MM.1S (cell line): ENCODE results near the gene SLCO3A1.

ENCODE experiments used
- DNase-seq: peaks from one replicate; pipeline ENCODE4 v3.0.0-alpha.2; 2015
- H2AFZ ChIP-seq: fragments of 300-600 bp; sonication (generic); 2 replicates; pipeline ENCODE4 v1.6.0; 2016; ENCODE audit warnings: antibody characterized with exemption, low read length
- H3F3A ChIP-seq: fragments of 300-600 bp; sonication (generic); 2 replicates; pipeline ENCODE4 v1.6.1; 2016; ENCODE audit warnings: mild to moderate bottlenecking, antibody characterized with exemption, low read length, moderate library complexity, mixed read lengths; ENCODE audit not compliant: insufficient read depth
- H3K27ac ChIP-seq: fragments of 300-600 bp; sonication (generic); 2 replicates; pipeline ENCODE4 v1.5.1; 2016; ENCODE audit warnings: mild to moderate bottlenecking, low read length
- H3K27me3 ChIP-seq: fragments of 300-600 bp; sonication (generic); replicated peaks from 2 replicates; pipeline ENCODE4 v1.6.0; 2016; ENCODE audit warnings: low read length; ENCODE audit not compliant: insufficient read depth
- H3K36me3 ChIP-seq: fragments of 300-600 bp; sonication (generic); replicated peaks from 2 replicates; pipeline ENCODE4 v1.6.1; 2016; ENCODE audit warnings: mild to moderate bottlenecking, low read length, mixed read lengths; ENCODE audit not compliant: insufficient read depth
- H3K4me1 ChIP-seq: fragments of 300-600 bp; sonication (generic); 2 replicates; pipeline ENCODE4 v1.6.1; 2016; ENCODE audit warnings: low read length, mixed read lengths
- H3K4me2 ChIP-seq: fragments of 300-600 bp; sonication (generic); 2 replicates; pipeline ENCODE4 v1.6.0; 2016; ENCODE audit warnings: low read depth, low read length
- H3K4me3 ChIP-seq: fragments of 300-600 bp; sonication (generic); 2 replicates; pipeline ENCODE4 v1.5.1; 2016; ENCODE audit warnings: low read length, mixed read lengths
- H3K79me2 ChIP-seq: fragments of 300-600 bp; sonication (generic); 2 replicates; pipeline ENCODE4 v1.6.1; 2016; ENCODE audit warnings: mixed run types, low read length, mixed read lengths
- H3K9ac ChIP-seq: fragments of 300-600 bp; sonication (generic); 2 replicates; pipeline ENCODE4 v1.6.1; 2016; ENCODE audit warnings: low read length, mixed read lengths
- H3K9me2 ChIP-seq: fragments of 300-600 bp; sonication (generic); replicated peaks from 2 replicates; pipeline ENCODE4 v1.6.1; 2016; ENCODE audit warnings: mild to moderate bottlenecking, low read length, mixed read lengths; ENCODE audit not compliant: insufficient read depth
- H3K9me3 ChIP-seq: fragments of 300-600 bp; sonication (generic); replicated peaks from 2 replicates; pipeline ENCODE4 v1.6.1; 2016; ENCODE audit warnings: mild to moderate bottlenecking, low read length, mixed read lengths; ENCODE audit not compliant: insufficient read depth
- H4K20me1 ChIP-seq: fragments of 300-600 bp; sonication (generic); 2 replicates; pipeline ENCODE4 v1.6.1; 2016; ENCODE audit warnings: mild to moderate bottlenecking, low read length, moderate library complexity, mixed read lengths; ENCODE audit not compliant: insufficient read depth
- CTCF ChIP-seq: fragments of 300-600 bp; sonication (generic); IDR thresholded peaks from 2 replicates; pipeline ENCODE4 v1.5.1; 2016; ENCODE audit warnings: antibody characterized with exemption, low read length, mixed read lengths
- EZH2 ChIP-seq: fragments of 300-600 bp; sonication (generic); optimal IDR thresholded peaks from 2 replicates; pipeline ENCODE3; 2017; ENCODE audit warnings: low read depth, mild to moderate bottlenecking, antibody characterized with exemption, low read length, mixed read lengths
- EZH2phosphoT487 ChIP-seq: fragments of 300-600 bp; sonication (generic); IDR thresholded peaks from 2 replicates; pipeline ENCODE4 v1.6.1; 2018; ENCODE audit warnings: antibody characterized with exemption, low read length

Gene SLCO3A1

GRCh38 chr15:91924183-91924582 is 70.7 kb downstream of the SLCO3A1 start:
- Histone ChIP-seq H3K4me1 (no peaks in the 10 kb centered on the region), H3K4me3 (no peak overlapping the region), H2AFZ (no peak overlapping the region), H3K27me3 (no peaks in the 10 kb centered on the region), H3K9me2 (no peaks in the 10 kb centered on the region), H3F3A (no peaks in the 10 kb centered on the region; the same call in 1 of the 2 replicates), H3K27ac (no peak overlapping the region), H3K9ac (no peak overlapping the region), H4K20me1 (no peaks in the 10 kb centered on the region), H3K4me2 (no peak overlapping the region), H3K79me2 (no peaks in the 10 kb centered on the region), H3K36me3 (no peaks in the 10 kb centered on the region), H3K9me3 (no peaks in the 10 kb centered on the region)
- no peak for DNase-seq
- TF ChIP-seq CTCF (no peak), EZH2phosphoT487 (no peak), EZH2 (no peak)

GRCh38 chr15:91924837-91925495 is 71.5 kb downstream of the SLCO3A1 start:
- Histone ChIP-seq H3K36me3 (no peaks in the 10 kb centered on the region), H3K9ac (no peak overlapping the region), H2AFZ (no peak overlapping the region), H3K4me3 (no peak overlapping the region), H3K4me2 (no peak overlapping the region), H3K27me3 (no peaks in the 10 kb centered on the region), H3K27ac (no peak overlapping the region), H3F3A (no peaks in the 10 kb centered on the region; the same call in 1 of the 2 replicates), H3K79me2 (no peaks in the 10 kb centered on the region), H3K9me2 (no peaks in the 10 kb centered on the region), H3K9me3 (no peaks in the 10 kb centered on the region), H3K4me1 (no peaks in the 10 kb centered on the region), H4K20me1 (no peaks in the 10 kb centered on the region)
- TF ChIP-seq EZH2phosphoT487 (no peak), CTCF (no peak), EZH2 (no peak)
- no peak for DNase-seq

- Histone ChIP-seq H3K79me2 (no peaks in the 10 kb centered on the region), H3K4me3 (no peak overlapping the region), H2AFZ (no peak overlapping the region), H4K20me1 (no peaks in the 10 kb centered on the region), H3K9me3 (no peaks in the 10 kb centered on the region), H3K4me2 (no peak overlapping the region), H3K4me1 (no peaks in the 10 kb centered on the region), H3K27me3 (no peaks in the 10 kb centered on the region), H3K36me3 (no peaks in the 10 kb centered on the region), H3K27ac (no peak overlapping the region), H3F3A (no peaks in the 10 kb centered on the region; the same call in 1 of the 2 replicates), H3K9ac (no peak overlapping the region), H3K9me2 (no peaks in the 10 kb centered on the region)
- no peak for TF ChIP-seq CTCF
- no peak for TF ChIP-seq EZH2phosphoT487
- TF ChIP-seq EZH2: no peak
- no peak for DNase-seq
Measured at GRCh38 chr15:91925794-91926193, 72.3 kb downstream of the SLCO3A1 start.
